Neuronal stem cell (in vitro differentiated cells): Measurements from ENCODE around the gene HAGHL.

Experiments
- DNase-seq: peaks from one replicate; pipeline ENCODE4 v3.0.0-alpha.2; 2013; ENCODE audit warnings: low spot score
- H2AFZ ChIP-seq: one replicate; pipeline ENCODE4 v1.6.1; 2013; ENCODE audit warnings: mild to moderate bottlenecking, low read length, inconsistent platforms
- H2AK5ac ChIP-seq: 2 replicates; pipeline ENCODE4 v1.6.1; 2013; ENCODE audit warnings: low read depth, mild to moderate bottlenecking, inconsistent platforms, low read length, moderate library complexity, mixed read lengths
- H2BK120ac ChIP-seq: 2 replicates; pipeline ENCODE4 v1.6.1; 2013; ENCODE audit warnings: low read depth, mild to moderate bottlenecking, inconsistent platforms, low read length, moderate library complexity, mixed read lengths
- H2BK12ac ChIP-seq: one replicate; pipeline ENCODE4 v1.6.1; 2013; ENCODE audit warnings: low read length, inconsistent platforms
- H2BK15ac ChIP-seq: 2 replicates; pipeline ENCODE4 v1.6.1; 2013; ENCODE audit warnings: mild to moderate bottlenecking, low read length, inconsistent platforms, mixed read lengths
- H2BK5ac ChIP-seq: one replicate; pipeline ENCODE4 v1.6.1; 2013; ENCODE audit warnings: inconsistent platforms, mild to moderate bottlenecking, low read length, moderate library complexity
- H3K14ac ChIP-seq: one replicate; pipeline ENCODE4 v1.6.1; 2013; ENCODE audit warnings: low read length, inconsistent platforms
- H3K18ac ChIP-seq: 2 replicates; pipeline ENCODE4 v1.6.1; 2013; ENCODE audit warnings: low read length, inconsistent platforms
- H3K23ac ChIP-seq: 2 replicates; pipeline ENCODE4 v1.6.1; 2013; ENCODE audit warnings: low read depth, mild to moderate bottlenecking, mixed read lengths, low read length, inconsistent platforms; ENCODE audit not compliant: poor library complexity
- H3K27ac ChIP-seq: replicated peaks from 3 replicates; pipeline ENCODE4 v1.5.1; 2013; ENCODE audit warnings: low read length, inconsistent platforms
- H3K27me3 ChIP-seq, 3 experiments: 2 replicates each; pipeline ENCODE4 v1.6.1; 2013; ENCODE audit warnings: low read length in 3 of 3, mild to moderate bottlenecking in 2 of 3, inconsistent platforms in 1 of 3, low read depth in 1 of 3, mixed read lengths in 1 of 3, moderate library complexity in 1 of 3; ENCODE audit not compliant: control insufficient read depth in 3 of 3, insufficient read depth in 3 of 3
- H3K36me3 ChIP-seq, 2 donors: replicated peaks in 1 of 2; 2 replicates each; pipeline ENCODE4 v1.6.1; 2013; ENCODE audit warnings: low read length in 2 of 2; ENCODE audit not compliant: control insufficient read depth in 2 of 2, insufficient read depth in 2 of 2
- H3K4ac ChIP-seq: 2 replicates; pipeline ENCODE4 v1.6.1; 2013; ENCODE audit warnings: inconsistent platforms, mild to moderate bottlenecking, low read length, moderate library complexity
- H3K4me1 ChIP-seq, 2 donors: 1 replicate in 1 of 2; 2 replicates in 1 of 2; pipeline ENCODE4 v1.6.1; 2013; ENCODE audit warnings: low read length in 2 of 2, low read depth in 1 of 2; ENCODE audit not compliant: control insufficient read depth in 2 of 2, insufficient read depth in 1 of 2
- H3K4me2 ChIP-seq: one replicate; pipeline ENCODE4 v1.6.1; 2013; ENCODE audit warnings: mild to moderate bottlenecking, low read length, inconsistent platforms; ENCODE audit not compliant: insufficient read depth, poor library complexity, severe bottlenecking
- H3K4me3 ChIP-seq, 2 donors: 2 replicates each; pipeline ENCODE4 v1.5.1; 2013; ENCODE audit warnings: low read length in 2 of 2, mild to moderate bottlenecking in 2 of 2, inconsistent platforms in 1 of 2, moderate library complexity in 1 of 2
- H3K79me1 ChIP-seq: one replicate; pipeline ENCODE4 v1.6.1; 2013; ENCODE audit warnings: low read depth, mild to moderate bottlenecking, inconsistent platforms, low read length, moderate library complexity
- H3K9ac ChIP-seq: one replicate; pipeline ENCODE4 v1.6.1; 2013; ENCODE audit warnings: mild to moderate bottlenecking, low read depth, low read length, inconsistent platforms; ENCODE audit not compliant: poor library complexity
- H3K9me3 ChIP-seq, 2 donors: replicated peaks in 1 of 2; 2 replicates each; pipeline versions ENCODE3 to v1.6.1; 2013; ENCODE audit warnings: low read length in 2 of 2, mild to moderate bottlenecking in 2 of 2, inconsistent platforms in 1 of 2, low read depth in 1 of 2, mixed read lengths in 1 of 2, moderate library complexity in 1 of 2; ENCODE audit not compliant: control insufficient read depth in 2 of 2, insufficient read depth in 1 of 2
- H4K8ac ChIP-seq: one replicate; pipeline ENCODE4 v1.6.1; 2013; ENCODE audit warnings: low read depth, mild to moderate bottlenecking, inconsistent platforms, low read length, moderate library complexity
- H4K91ac ChIP-seq: one replicate; pipeline ENCODE4 v1.6.1; 2013; ENCODE audit warnings: low read length, low read depth, mild to moderate bottlenecking, inconsistent platforms; ENCODE audit not compliant: poor library complexity
- WGBS, 2 donors: extraction: QIAGEN DNeasy Blood & Tissue Kit; methylation state at CpG; one replicate each; pipeline ENCODE4 v1.1.7; 2013; ENCODE audit warnings: missing lambda C conversion rate in 2 of 2, mixed read lengths in 1 of 2; ENCODE audit not compliant: insufficient read length in 2 of 2, insufficient replicate concordance in 1 of 2; ENCODE audit errors: extremely low coverage in 2 of 2; 5-methylcytosine and 5-hydroxymethylcytosine counted together

HAGHL gene

DNA sequence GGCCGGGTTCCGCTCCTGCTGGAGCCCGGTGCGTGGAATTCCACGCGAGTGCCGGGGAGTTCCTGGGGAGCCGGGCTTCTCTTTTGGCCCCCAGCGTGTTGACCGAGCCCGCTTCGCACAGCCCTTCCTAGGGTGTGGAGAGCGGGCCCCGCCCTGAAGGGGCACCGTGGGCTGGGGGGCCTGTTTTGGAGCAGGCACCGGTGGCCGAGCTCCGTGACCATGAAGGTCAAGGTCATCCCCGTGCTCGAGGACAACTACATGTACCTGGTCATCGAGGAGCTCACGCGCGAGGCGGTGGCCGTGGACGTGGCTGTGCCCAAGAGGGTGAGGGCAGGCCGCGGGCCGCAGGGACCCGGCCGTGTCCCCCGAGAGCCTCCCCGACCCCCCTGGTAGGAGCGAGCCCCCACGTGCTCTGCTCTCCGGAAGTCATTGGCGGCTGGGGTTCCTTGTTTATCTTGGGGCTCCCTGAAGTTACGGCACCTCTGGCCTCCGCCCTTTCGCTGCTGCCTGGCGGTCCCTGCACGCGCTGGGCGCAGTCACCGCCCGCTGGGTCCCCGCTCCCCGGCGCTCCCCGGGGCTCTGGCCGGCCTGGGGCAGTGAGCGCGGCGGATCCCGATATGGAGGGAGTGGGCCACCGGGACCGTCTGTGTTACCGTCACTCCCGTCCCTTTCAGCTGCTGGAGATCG, 528 bp downstream of the HAGHL start:
- peak overlapping the region; percentile 45 to 81 for H3K4me3 ChIP-seq
- peak overlapping the region; percentile 97 for H3K18ac ChIP-seq
- H2AFZ ChIP-seq: peak overlapping the region; percentile 82
- H2BK12ac ChIP-seq: peak overlapping the region; percentile 95
- H3K4me2 ChIP-seq: peak overlapping the region; percentile 97
- H2BK5ac ChIP-seq: peak overlapping the region; percentile 82
- peak overlapping the region; percentile 94 for H2BK15ac ChIP-seq
- peaks cover 8% of the 10 kb centered on the region for H3K79me1 ChIP-seq
- H3K36me3 ChIP-seq: peaks cover 7 to 14% of the 10 kb centered on the region in 2 donors
- WGBS, 2 donors: no CpG with 5 or more reads among the region's 61 CpGs
- peak overlapping the region; percentile 99 for H3K14ac ChIP-seq
- peak overlapping the region; percentile 99 for H3K23ac ChIP-seq
- no peak overlapping the region for H3K27ac ChIP-seq
- peak overlapping the region; percentile 72 for H4K8ac ChIP-seq
- peaks cover 5 to 11% of the 10 kb centered on the region in 2 donors for H3K4me1 ChIP-seq
- peak overlapping the region; percentile 76 for H3K4ac ChIP-seq
- H4K91ac ChIP-seq: no peak overlapping the region
- H3K9ac ChIP-seq: peak overlapping the region; percentile 95
- H2AK5ac ChIP-seq: peak overlapping the region; percentile 99
- H3K27me3 ChIP-seq: peaks cover 0 to 16% (median 0%) of the 10 kb centered on the region in 3 experiments
- H2BK120ac ChIP-seq: no peak overlapping the region
- DNase-seq: no peak
- H3K9me3 ChIP-seq: no peaks in the 10 kb centered on the region

DNA sequence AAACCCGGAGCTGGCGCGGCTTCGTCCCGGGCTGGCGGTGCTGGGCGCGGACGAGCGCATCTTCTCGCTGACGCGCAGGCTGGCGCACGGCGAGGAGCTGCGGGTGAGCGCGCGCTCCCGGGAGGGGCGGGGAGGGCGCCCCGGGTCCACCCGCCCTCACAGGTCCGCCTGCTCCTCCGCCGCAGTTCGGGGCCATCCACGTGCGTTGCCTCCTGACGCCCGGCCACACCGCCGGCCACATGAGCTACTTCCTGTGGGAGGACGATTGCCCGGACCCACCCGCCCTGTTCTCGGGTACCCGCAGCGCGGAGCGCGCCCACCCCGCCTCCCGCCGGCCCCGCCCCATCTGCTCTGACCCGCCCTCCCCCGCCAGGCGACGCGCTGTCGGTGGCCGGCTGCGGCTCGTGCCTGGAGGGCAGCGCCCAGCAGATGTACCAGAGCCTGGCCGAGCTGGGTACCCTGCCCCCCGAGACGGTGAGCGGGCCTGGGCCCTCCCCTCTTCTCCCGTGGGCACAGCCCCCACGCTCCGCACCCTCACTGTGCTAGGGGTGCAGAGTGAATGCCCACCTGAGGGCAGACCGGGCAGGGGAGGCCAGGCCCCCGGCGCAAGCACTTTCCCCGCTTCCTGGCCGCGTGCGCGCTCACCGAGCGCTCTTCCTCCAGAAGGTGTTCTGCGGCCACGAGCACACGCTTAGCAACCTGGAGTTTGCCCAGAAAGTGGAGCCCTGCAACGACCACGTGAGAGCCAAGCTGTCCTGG, 1.4 kb downstream of the HAGHL start:
- Histone ChIP-seq H2AK5ac (peak overlapping the region; percentile 99), H3K18ac (peak overlapping the region; percentile 93)
- WGBS, 2 donors: no CpG with 5 or more reads among the region's 80 CpGs

DNA sequence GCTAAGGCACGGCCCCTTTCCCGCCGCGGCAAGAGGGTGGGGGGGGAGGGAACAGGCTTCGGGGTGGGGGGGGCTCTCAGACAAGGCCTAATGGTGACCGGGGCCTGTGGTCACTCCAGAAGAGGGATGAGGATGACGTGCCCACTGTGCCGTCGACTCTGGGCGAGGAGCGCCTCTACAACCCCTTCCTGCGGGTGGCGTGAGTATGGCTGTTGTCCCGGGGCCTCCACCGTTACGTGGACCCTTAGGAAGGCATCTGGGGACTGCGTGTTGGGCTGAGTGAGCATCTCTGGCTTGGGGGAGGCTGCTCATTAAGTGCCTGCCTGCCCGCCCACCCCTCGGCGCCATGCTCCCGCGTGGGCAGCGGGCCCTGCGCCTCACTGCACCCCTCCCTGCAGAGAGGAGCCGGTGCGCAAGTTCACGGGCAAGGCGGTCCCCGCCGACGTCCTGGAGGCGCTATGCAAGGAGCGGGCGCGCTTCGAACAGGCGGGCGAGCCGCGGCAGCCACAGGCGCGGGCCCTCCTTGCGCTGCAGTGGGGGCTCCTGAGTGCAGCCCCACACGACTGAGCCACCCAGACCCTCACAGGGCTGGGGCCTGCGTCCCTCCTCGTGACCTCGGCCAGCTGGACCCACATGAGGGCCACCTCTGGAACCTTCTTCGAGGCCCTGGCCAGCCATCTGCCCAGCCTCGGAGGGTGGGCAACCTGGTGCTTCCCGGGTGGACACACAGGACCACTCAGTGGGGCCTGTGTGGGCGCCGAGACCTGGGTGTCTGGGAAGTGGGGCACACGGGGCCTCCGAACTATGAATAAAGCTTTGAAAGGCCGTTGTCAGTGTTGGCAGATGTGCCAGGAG, 2.2 kb downstream of the HAGHL start:
- H3K23ac ChIP-seq: peak overlapping the region; percentile 96
- no peak overlapping the region for H2BK12ac ChIP-seq
- peak overlapping the region; percentile 94 for H2BK15ac ChIP-seq
- DNase-seq: no peak
- no peaks in the 10 kb centered on the region for H3K9me3 ChIP-seq
- H2AK5ac ChIP-seq: peak overlapping the region; percentile 75
- H3K79me1 ChIP-seq: peaks cover 3% of the 10 kb centered on the region
- peak overlapping the region in 1 of 2 donors; percentile 75 for H3K4me3 ChIP-seq
- WGBS, 2 donors: no CpG with 5 or more reads among the region's 55 CpGs
- no peak overlapping the region for H2BK120ac ChIP-seq
- H2BK5ac ChIP-seq: no peak overlapping the region
- no peak overlapping the region for H4K8ac ChIP-seq
- H2AFZ ChIP-seq: no peak overlapping the region
- peaks cover 12 to 27% of the 10 kb centered on the region in 2 donors for H3K36me3 ChIP-seq
- peaks cover 5 to 11% of the 10 kb centered on the region in 2 donors for H3K4me1 ChIP-seq
- H3K27me3 ChIP-seq: peaks cover 0 to 16% (median 0%) of the 10 kb centered on the region in 3 experiments
- peak overlapping the region; percentile 70 for H3K9ac ChIP-seq
- H3K4me2 ChIP-seq: peak overlapping the region; percentile 97
- no peak overlapping the region for H4K91ac ChIP-seq
- no peak overlapping the region for H3K4ac ChIP-seq
- no peak overlapping the region for H3K27ac ChIP-seq
- no peak overlapping the region for H3K14ac ChIP-seq
- H3K18ac ChIP-seq: peak overlapping the region; percentile 71

More for the DNA sequence above, 1.4 kb downstream of the HAGHL start:
- peak overlapping the region; percentile 96 for H3K23ac ChIP-seq
- H3K27ac ChIP-seq: no peak overlapping the region
- H2BK15ac ChIP-seq: peak overlapping the region; percentile 16
- no peak for DNase-seq
- peak overlapping the region; percentile 90 for H2BK12ac ChIP-seq
- H3K4me3 ChIP-seq: peak overlapping the region; percentile 45 to 77
- peaks cover 8 to 19% of the 10 kb centered on the region in 2 donors for H3K36me3 ChIP-seq
- peak overlapping the region; percentile 90 for H3K9ac ChIP-seq
- no peak overlapping the region for H2BK5ac ChIP-seq
- no peak overlapping the region for H2BK120ac ChIP-seq
- H4K91ac ChIP-seq: no peak overlapping the region
- H4K8ac ChIP-seq: no peak overlapping the region
- peaks cover 0 to 16% (median 0%) of the 10 kb centered on the region in 3 experiments for H3K27me3 ChIP-seq
- H3K14ac ChIP-seq: peak overlapping the region; percentile 56
- peaks cover 5 to 11% of the 10 kb centered on the region in 2 donors for H3K4me1 ChIP-seq
- H2AFZ ChIP-seq: peak overlapping the region; percentile 69
- H3K4ac ChIP-seq: no peak overlapping the region
- no peaks in the 10 kb centered on the region for H3K9me3 ChIP-seq
- H3K79me1 ChIP-seq: peaks cover 3% of the 10 kb centered on the region
- peak overlapping the region; percentile 97 for H3K4me2 ChIP-seq
